Measurements from ENCODE around the gene MRPL11.

The MRPL11 gene

GRCh38 chr11:66438504-66439466 lies at the start of gene MRPL11:
Gene MRPL11 (minus strand): TSS chr11:66438848. CDS start chr11:66438754, 94 bp downstream.
- H2AFZ ChIP-seq (ENCODE audit: low read depth): peak within 1 kb of the TSS; percentile 90
- peaks cover 7% of the 10 kb centered on the region for H3K4me1 ChIP-seq (ENCODE audit: low read depth, poor library complexity, severe bottlenecking)
- H3K9ac ChIP-seq: peak within 1 kb of the TSS; percentile 90
- H3K4me3 ChIP-seq (IDR thresholded peaks at IDR 0.05; ENCODE audit: insufficient read depth, low read depth, low read length): no peak within 1 kb of the TSS
- H3K4me2 ChIP-seq: peak within 1 kb of the TSS; percentile 93
- 0 out of 2 replicates have a peak, but pooled peaks cover 8% of the 10 kb centered on the region for H3K79me2 ChIP-seq (ENCODE audit: insufficient read depth, low read depth)
- TF ChIP-seq CTCF (conservative IDR thresholded peaks at IDR 0.05; ENCODE audit: low read depth, low read length): peak; percentile 79
- no peaks in the 10 kb centered on the region for H3K36me3 ChIP-seq (ENCODE audit: insufficient read depth)
- H3K27ac ChIP-seq: peak within 1 kb of the TSS; percentile 43
- H4K20me1 ChIP-seq (ENCODE audit: insufficient read depth): no peaks in the 10 kb centered on the region
- H3K27me3 ChIP-seq (ENCODE audit: insufficient read depth, low read depth): peaks cover 39% of the 10 kb centered on the region

GRCh38 chr11:66484806-66485380 lies 46.2 kb upstream of the MRPL11 start:
- H3K4me1 ChIP-seq (ENCODE audit: low read depth, poor library complexity, severe bottlenecking): peaks cover 7% of the 10 kb centered on the region
- H4K20me1 ChIP-seq (ENCODE audit: insufficient read depth): no peaks in the 10 kb centered on the region
- no peak overlapping the region for H3K4me3 ChIP-seq (IDR thresholded peaks at IDR 0.05; ENCODE audit: insufficient read depth, low read depth, low read length)
- no peak overlapping the region for H2AFZ ChIP-seq (ENCODE audit: low read depth)
- peaks cover 7% of the 10 kb centered on the region; the same call in 1 of the 2 replicates for H3K79me2 ChIP-seq (ENCODE audit: insufficient read depth, low read depth)
- H3K4me2 ChIP-seq: no peak overlapping the region
- no peak for TF ChIP-seq CTCF (conservative IDR thresholded peaks at IDR 0.05; ENCODE audit: low read depth, low read length)
- H3K27ac ChIP-seq: no peak overlapping the region
- no peaks in the 10 kb centered on the region for H3K36me3 ChIP-seq (ENCODE audit: insufficient read depth)
- H3K9ac ChIP-seq: no peak overlapping the region
- no peaks in the 10 kb centered on the region for H3K27me3 ChIP-seq (ENCODE audit: insufficient read depth, low read depth)

GRCh38 chr11:66480117-66480938 lies 41.7 kb upstream of the MRPL11 start, which contains the start of gene DPP3:
Gene DPP3 (plus strand): TSS chr11:66480434. CDS start chr11:66482201, 1,767 bp downstream.
- Histone ChIP-seq H3K9ac (peak within 1 kb of the TSS; percentile 88), H3K27me3 (ENCODE audit: insufficient read depth, low read depth) (no peaks in the 10 kb centered on the region), H3K4me2 (peak within 1 kb of the TSS; percentile 99), H3K27ac (peak within 1 kb of the TSS; percentile 60), H2AFZ (ENCODE audit: low read depth) (peak within 1 kb of the TSS; percentile 71), H4K20me1 (ENCODE audit: insufficient read depth) (no peaks in the 10 kb centered on the region), H3K79me2 (ENCODE audit: insufficient read depth, low read depth) (peaks cover 15% of the 10 kb centered on the region; the same call in 1 of the 2 replicates), H3K36me3 (ENCODE audit: insufficient read depth) (no peaks in the 10 kb centered on the region), H3K4me3 (IDR thresholded peaks at IDR 0.05; ENCODE audit: insufficient read depth, low read depth, low read length) (no peak within 1 kb of the TSS), H3K4me1 (ENCODE audit: low read depth, poor library complexity, severe bottlenecking) (peaks cover 13% of the 10 kb centered on the region)
- TF ChIP-seq CTCF (conservative IDR thresholded peaks at IDR 0.05; ENCODE audit: low read depth, low read length): no peak
